CD14-positive monocyte (primary cell): ENCODE results near the gene SPTLC2. TPM values are rescaled to one million over a fixed set of nuclear protein-coding genes. Genes with fewer than 3 reads are reported as not detected.

ENCODE experiments used
- DNase-seq, 3 donors: peaks; one replicate each; pipeline ENCODE4 v3.0.0-alpha.2; 2011 to 2022
- H2AFZ ChIP-seq: 2 replicates; pipeline ENCODE4 v1.6.0; 2012; ENCODE audit warnings: mild to moderate bottlenecking, low read depth, low read length, inconsistent platforms; ENCODE audit not compliant: insufficient read depth, poor library complexity, severe bottlenecking
- H3K27ac ChIP-seq, 2 donors: 1 replicate in 1 of 2; 2 replicates in 1 of 2; pipeline ENCODE4 v1.5.1; 2012 to 2013; ENCODE audit warnings: low read length in 2 of 2, control low read depth in 1 of 2, inconsistent platforms in 1 of 2, low read depth in 1 of 2, mild to moderate bottlenecking in 1 of 2
- H3K27me3 ChIP-seq, 2 donors: one replicate each; pipeline versions ENCODE4 v1.6.0 to v1.6.1; 2011 to 2013; ENCODE audit warnings: low read length in 2 of 2; ENCODE audit not compliant: control insufficient read depth in 2 of 2, insufficient read depth in 2 of 2
- H3K36me3 ChIP-seq, 2 donors: replicated peaks in 1 of 2; 1 replicate in 1 of 2; 2 replicates in 1 of 2; pipeline versions ENCODE4 v1.5.1 to v1.6.1; 2012 to 2013; ENCODE audit warnings: low read length in 2 of 2, control low read depth in 1 of 2, inconsistent platforms in 1 of 2, mild to moderate bottlenecking in 1 of 2; ENCODE audit not compliant: insufficient read depth in 2 of 2, control insufficient read depth in 1 of 2
- H3K4me1 ChIP-seq, 2 donors: 1 replicate in 1 of 2; 2 replicates in 1 of 2; pipeline versions ENCODE4 v1.5.1 to v1.6.1; 2012 to 2013; ENCODE audit warnings: low read length in 2 of 2, control low read depth in 1 of 2, inconsistent platforms in 1 of 2, mild to moderate bottlenecking in 1 of 2, moderate library complexity in 1 of 2; ENCODE audit not compliant: insufficient read depth in 2 of 2, control insufficient read depth in 1 of 2
- H3K4me2 ChIP-seq: replicated peaks from 2 replicates; pipeline ENCODE3; 2012; ENCODE audit warnings: low read length, moderate library complexity, mild to moderate bottlenecking; ENCODE audit not compliant: poor library complexity, severe bottlenecking; ENCODE audit errors: extremely low read depth
- H3K4me3 ChIP-seq, 3 experiments: fragments of 200-600 bp in 1 of 3; sonication (generic) in 1 of 3; replicated peaks in 1 of 3; 1 replicate in 2 of 3; 2 replicates in 1 of 3; pipeline ENCODE4 v1.5.1; 2011 to 2013; ENCODE audit warnings: low read length in 3 of 3, mild to moderate bottlenecking in 3 of 3, control low read depth in 2 of 3, low read depth in 2 of 3, inconsistent platforms in 1 of 3, moderate library complexity in 1 of 3
- H3K79me2 ChIP-seq: 2 replicates; pipeline ENCODE4 v1.6.0; 2012; ENCODE audit warnings: mild to moderate bottlenecking, control low read depth, inconsistent platforms, low read length, moderate library complexity; ENCODE audit not compliant: insufficient read depth
- H3K9ac ChIP-seq: 2 replicates; pipeline ENCODE4 v1.6.0; 2017; ENCODE audit warnings: low read length, mild to moderate bottlenecking; ENCODE audit not compliant: insufficient read depth, poor library complexity, severe bottlenecking
- H3K9me3 ChIP-seq, 2 donors: replicated peaks in 1 of 2; 1 replicate in 1 of 2; 2 replicates in 1 of 2; pipeline versions ENCODE4 v1.5.1 to v1.6.1; 2012 to 2013; ENCODE audit warnings: low read length in 2 of 2, control low read depth in 1 of 2; ENCODE audit not compliant: control insufficient read depth in 1 of 2, insufficient read depth in 1 of 2
- H4K20me1 ChIP-seq: 2 replicates; pipeline ENCODE4 v1.6.0; 2012; ENCODE audit warnings: mild to moderate bottlenecking, low read length, control low read depth, moderate library complexity; ENCODE audit not compliant: insufficient read depth
- H3K27ac Mint-ChIP-seq, 7 donors: one replicate each; pipeline ENCODE4 v1.8.0; 2020; ENCODE audit warnings: mild to moderate bottlenecking in 7 of 7, mixed read lengths in 7 of 7, moderate library complexity in 6 of 7, inconsistent platforms in 2 of 7
- H3K27me3 Mint-ChIP-seq, 3 donors: one replicate each; pipeline ENCODE4 v1.8.0; 2021 to 2022; ENCODE audit warnings: low read depth in 3 of 3, mild to moderate bottlenecking in 3 of 3, mixed read lengths in 3 of 3, moderate library complexity in 3 of 3, inconsistent platforms in 1 of 3
- H3K36me3 Mint-ChIP-seq, 2 donors: one replicate each; pipeline ENCODE4 v1.8.0; 2020; ENCODE audit warnings: mixed read lengths in 2 of 2, inconsistent platforms in 1 of 2, mild to moderate bottlenecking in 1 of 2
- H3K4me1 Mint-ChIP-seq: one replicate; pipeline ENCODE4 v1.8.0; 2020; ENCODE audit warnings: mild to moderate bottlenecking, mixed read lengths
- H3K4me3 Mint-ChIP-seq, 2 donors: one replicate each; pipeline ENCODE4 v1.8.0; 2020; ENCODE audit warnings: mild to moderate bottlenecking in 2 of 2, mixed read lengths in 2 of 2, moderate library complexity in 1 of 2
- H3K9me3 Mint-ChIP-seq, 7 donors: one replicate each; pipeline ENCODE4 v1.8.0; 2020 to 2022; ENCODE audit warnings: mixed read lengths in 7 of 7, mild to moderate bottlenecking in 6 of 7, moderate library complexity in 6 of 7, inconsistent platforms in 2 of 7
- CTCF ChIP-seq: fragments of 200-600 bp; IDR thresholded peaks from one replicate; pipeline ENCODE4 v1.8.0; 2022; ENCODE audit warnings: antibody characterized with exemption, mild to moderate bottlenecking
- WGBS: methylation state at CpG from one replicate; pipeline ENCODE4 v1.1.5; 2013; ENCODE audit warnings: missing lambda C conversion rate; ENCODE audit not compliant: insufficient coverage; 5-methylcytosine and 5-hydroxymethylcytosine counted together
- intact Hi-C, 2 donors: fragments of 100-400 bp; cut with micrococcal nuclease; formaldehyde crosslinking; loops; one replicate each; pipeline versions ENCODE4 v1.15.0 to v1.15.1; 2023
- polyA plus RNA-seq, 3 donors: library from polyadenylated mRNA; depleted of rRNA in 1 of 3; unstranded in 2 of 3; stranded (reverse) in 1 of 3; fragments of 300-500 nt in 2 of 3; fragments of >200 nt in 1 of 3; fragmentation: Illumina TruSeq in 2 of 3; gene quantifications; 1 replicate in 2 of 3; 2 replicates in 1 of 3; pipeline ENCODE4 v1.2.3, GENCODE V29; 2012 to 2021

SPTLC2 gene
- polyA plus RNA-seq, 3 donors = 38.1 to 81.9 (median 73.1) TPM

GRCh38 chr14:77557391-77557790 lies 59.0 kb downstream of the SPTLC2 start:
- H3K9me3 Mint-ChIP-seq = no peaks in the 10 kb centered on the region
- peaks cover 0 to 2% (median 0%) of the 10 kb centered on the region in 3 donors for H3K27me3 Mint-ChIP-seq
- Histone ChIP-seq H3K4me1 (peaks cover 39 to 52% of the 10 kb centered on the region in 2 donors), H3K27me3 (no peaks in the 10 kb centered on the region), H3K79me2 (peaks cover 95% of the 10 kb centered on the region), H3K9me3 (no peaks in the 10 kb centered on the region), H4K20me1 (peaks cover 6% of the 10 kb centered on the region), H3K4me2 (peak overlapping the region; percentile 29), H3K27ac (peak overlapping the region in 1 of 2 donors; percentile 72), H3K36me3 (peaks cover 55 to 89% of the 10 kb centered on the region in 2 donors), H2AFZ (no peak overlapping the region), H3K9ac (no peak overlapping the region), H3K4me3 (peak overlapping the region in 1 of 3 experiments; percentile 52)
- peak overlapping the region in 5 of 7 donors; percentile 41 to 84 (median 75) for H3K27ac Mint-ChIP-seq
- WGBS = 13% methylated on average over 4 of the region's 10 CpGs
- H3K4me3 Mint-ChIP-seq = peak overlapping the region in 1 of 2 donors; percentile 21
- peaks cover 47% of the 10 kb centered on the region for H3K4me1 Mint-ChIP-seq
- no peak for DNase-seq
- TF ChIP-seq CTCF = no peak
- H3K36me3 Mint-ChIP-seq = peaks cover 79 to 93% of the 10 kb centered on the region in 2 donors
- intact Hi-C loops = loop anchor here in 1 of 2 donors (10.0 kb wide), 1 partner anchor 403 kb away; no protein-coding TSS in a partner anchor

DNA sequence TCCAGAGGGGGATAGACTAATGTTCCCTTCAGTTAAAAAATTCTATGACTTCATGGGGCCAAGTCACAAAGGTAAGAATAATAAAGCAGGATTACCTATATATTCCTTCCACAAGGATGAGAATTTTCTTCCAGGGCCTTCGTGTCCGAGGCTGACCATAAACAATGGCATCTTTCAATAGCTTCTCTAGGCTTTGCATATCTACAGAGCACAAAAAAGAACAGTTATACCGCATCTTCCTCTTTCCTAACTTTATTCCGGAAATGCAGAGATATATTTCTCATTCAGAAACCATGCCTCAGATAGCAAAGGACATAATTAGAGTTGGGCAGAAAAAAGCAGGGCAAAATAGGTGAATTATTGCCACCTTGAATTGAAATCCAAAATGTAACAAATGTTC lies 59.5 kb downstream of the SPTLC2 start:
- Histone ChIP-seq H3K9me3 (no peaks in the 10 kb centered on the region), H3K4me3 (peak overlapping the region in 1 of 3 experiments; percentile 52), H3K9ac (no peak overlapping the region), H3K27me3 (no peaks in the 10 kb centered on the region), H3K4me2 (peak overlapping the region; percentile 29), H2AFZ (no peak overlapping the region), H4K20me1 (peaks cover 10% of the 10 kb centered on the region), H3K36me3 (peaks cover 55 to 89% of the 10 kb centered on the region in 2 donors), H3K27ac (peak overlapping the region in 1 of 2 donors; percentile 72), H3K4me1 (peaks cover 39 to 52% of the 10 kb centered on the region in 2 donors), H3K79me2 (peaks cover 95% of the 10 kb centered on the region)
- peak in 1 of 3 donors; percentile 40 for DNase-seq
- Mint-ChIP-seq H3K27ac (peak overlapping the region in 3 of 7 donors; percentile 75 to 84 (median 82)), H3K27me3 (peaks cover 0 to 2% (median 0%) of the 10 kb centered on the region in 3 donors), H3K4me1 (peaks cover 47% of the 10 kb centered on the region), H3K36me3 (peaks cover 80 to 93% of the 10 kb centered on the region in 2 donors), H3K9me3 (no peaks in the 10 kb centered on the region), H3K4me3 (peak overlapping the region in 1 of 2 donors; percentile 21)
- WGBS = 0% methylated on average over 2 of the region's 4 CpGs
- intact Hi-C loops = loop anchor here in 1 of 2 donors (10.0 kb wide), 1 partner anchor 402 kb away; no protein-coding TSS in a partner anchor
- TF ChIP-seq CTCF = no peak
